Activated CD4-positive, alpha-beta T cell treated with anti-CD3 and anti-CD28 coated beads, Interleukin-2, amount 50 U/mL, for 4 hours (primary cell): Measurements from ENCODE around the gene CYP27A1.

Experiments
- DNase-seq, 2 experiments: peaks; one replicate each; pipeline ENCODE4 v3.0.0-alpha.2; 2020

CYP27A1 gene

GRCh38 chr2:218776488-218776887, 5.5 kb upstream of the CYP27A1 start:
- no peak for DNase-seq

GRCh38 chr2:218777276-218777990, 4.5 kb upstream of the CYP27A1 start:
- no peak for DNase-seq

DNA sequence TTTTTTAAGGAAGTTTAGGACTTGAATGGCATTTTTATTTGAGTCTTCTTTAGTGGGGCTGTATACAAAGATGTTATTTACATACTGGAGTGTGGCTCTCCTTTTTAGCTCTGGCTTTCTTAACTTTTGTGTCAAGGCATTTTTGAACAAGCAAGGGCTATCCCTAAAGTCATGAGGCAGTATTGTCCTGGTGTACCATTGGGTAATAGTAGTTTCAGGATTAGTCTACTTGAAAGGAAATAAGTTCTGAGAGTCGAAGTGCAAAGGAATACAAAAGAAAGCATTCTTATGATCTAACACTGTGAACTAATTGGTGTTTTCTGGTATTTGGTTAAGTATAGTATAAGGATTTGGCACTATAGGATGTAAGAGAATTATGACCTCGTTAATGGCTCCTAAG, 1.9 kb upstream of the CYP27A1 start:
- DNase-seq: no peak

DNA sequence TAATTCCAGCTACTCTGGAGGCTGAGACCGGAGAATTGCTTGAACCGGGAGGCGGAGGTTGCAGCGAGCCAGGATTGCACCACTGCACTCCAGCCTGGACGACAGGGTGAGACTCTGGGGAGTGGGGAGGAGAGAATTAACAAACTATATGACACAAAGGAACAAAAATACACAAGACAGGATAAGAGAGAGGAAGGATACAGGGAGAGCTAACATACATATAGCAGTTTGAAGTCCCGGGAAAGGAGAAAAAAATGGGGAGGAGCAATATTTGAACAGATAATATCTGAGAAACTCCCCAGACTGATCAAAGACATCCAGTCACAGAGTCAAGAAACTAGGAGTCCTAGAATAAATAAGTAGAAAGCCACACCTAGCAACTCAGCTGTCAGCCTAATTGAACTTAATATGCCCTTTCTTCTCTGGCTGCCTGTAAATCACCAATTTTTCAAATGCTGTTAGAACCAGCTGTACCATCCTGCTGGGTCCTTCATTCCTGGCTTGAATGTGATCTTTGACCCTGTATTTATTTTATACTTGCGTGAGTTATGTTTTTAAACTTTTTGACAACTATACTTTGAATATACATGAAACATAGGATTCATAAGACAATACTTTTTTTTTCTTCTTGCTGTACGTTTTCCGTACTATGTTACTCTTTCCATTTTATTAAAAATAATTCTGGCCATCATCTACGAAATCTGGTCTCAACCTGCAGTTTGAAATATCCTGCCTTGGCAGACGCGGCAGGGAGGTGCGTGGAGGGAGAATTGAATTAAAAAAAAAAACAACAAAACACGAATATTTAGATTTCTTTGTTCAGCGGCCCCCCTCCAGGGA, 876 bp upstream of the CYP27A1 start:
- DNase-seq: no peak

GRCh38 chr2:218782528-218782844, 539 bp downstream of the CYP27A1 start:
- no peak for DNase-seq

DNA sequence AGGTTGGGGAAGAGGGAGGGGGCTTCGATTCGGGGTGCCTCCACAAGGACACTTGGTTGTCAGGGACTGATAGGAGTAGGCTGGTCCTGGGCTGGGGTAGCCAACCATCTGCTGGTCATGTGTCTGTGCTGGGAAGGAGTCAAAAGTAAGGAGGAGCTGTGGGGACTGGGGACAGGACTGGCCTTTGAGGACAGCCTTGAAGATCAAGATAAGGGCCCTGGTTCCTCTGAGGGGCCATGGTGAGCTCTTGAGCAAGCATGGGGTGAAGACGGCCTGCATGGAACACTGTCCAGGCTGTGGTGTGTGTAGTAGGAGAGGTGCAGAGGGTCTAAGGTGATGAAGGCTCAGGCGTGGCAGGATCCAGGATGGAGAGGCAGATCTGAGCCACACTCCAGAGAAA, 1.7 kb downstream of the CYP27A1 start:
- no peak for DNase-seq

DNA sequence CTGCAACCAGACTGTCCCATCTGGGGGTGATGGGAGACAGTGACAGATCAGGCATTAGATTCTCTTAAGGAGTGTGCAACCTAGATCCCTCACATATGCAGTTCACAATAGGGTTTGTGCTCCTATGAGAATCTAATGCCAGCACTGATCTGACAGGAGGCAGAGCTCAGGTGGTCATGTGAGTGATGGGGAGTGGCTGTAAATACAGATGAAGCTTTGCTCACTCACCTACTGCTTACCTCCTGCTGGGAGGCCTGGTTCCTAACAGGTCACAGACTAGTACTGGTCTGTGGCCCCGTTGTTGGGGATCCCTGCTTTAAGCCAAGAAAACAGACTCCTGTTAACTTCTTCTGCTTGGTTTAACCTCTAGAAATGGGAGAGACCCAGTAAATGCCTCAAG, 3.2 kb downstream of the CYP27A1 start:
- DNase-seq: no peak

DNA sequence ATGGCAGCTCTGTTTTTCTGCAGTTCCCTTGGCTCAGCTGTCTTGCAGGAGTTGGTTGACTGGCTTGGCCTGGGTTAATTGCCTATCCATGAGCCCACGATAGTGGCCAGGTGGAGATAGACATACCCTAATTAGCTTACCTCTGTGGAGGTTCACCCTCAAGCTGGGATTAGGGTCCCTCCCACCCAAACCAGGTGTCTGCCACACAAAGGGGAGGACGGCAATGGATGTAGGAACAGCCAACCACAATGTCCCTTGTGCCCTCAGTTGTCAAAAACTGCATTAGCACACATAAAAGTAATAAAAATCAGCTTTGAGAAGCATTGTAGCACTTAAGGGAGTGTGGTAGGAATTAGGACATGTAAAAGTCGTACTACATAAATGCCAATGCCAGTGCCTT, 4.2 kb downstream of the CYP27A1 start:
- no peak for DNase-seq

GRCh38 chr2:218788529-218789255, 6.7 kb downstream of the CYP27A1 start:
- no peak for DNase-seq

DNA sequence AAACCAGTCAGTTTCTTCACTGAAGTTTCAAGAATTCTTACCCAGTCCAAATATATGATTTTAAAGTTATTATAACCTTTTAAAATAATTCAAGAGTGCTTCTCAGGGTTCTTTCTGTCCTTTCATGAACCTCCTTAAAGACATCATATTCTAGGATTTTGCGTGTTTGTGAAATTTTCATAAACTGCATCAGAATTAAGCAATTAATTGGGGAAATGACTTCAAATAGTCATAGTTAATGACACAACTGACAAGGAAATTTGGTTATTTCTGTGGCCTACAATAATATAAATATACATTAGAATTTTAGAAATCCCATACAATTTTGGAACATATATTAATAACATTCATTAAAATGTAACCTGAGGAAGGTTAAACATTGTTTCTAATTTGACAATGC, 10.5 kb downstream of the CYP27A1 start:
- no peak for DNase-seq

GRCh38 chr2:218796691-218797090, 14.7 kb downstream of the CYP27A1 start:
- DNase-seq: no peak

DNA sequence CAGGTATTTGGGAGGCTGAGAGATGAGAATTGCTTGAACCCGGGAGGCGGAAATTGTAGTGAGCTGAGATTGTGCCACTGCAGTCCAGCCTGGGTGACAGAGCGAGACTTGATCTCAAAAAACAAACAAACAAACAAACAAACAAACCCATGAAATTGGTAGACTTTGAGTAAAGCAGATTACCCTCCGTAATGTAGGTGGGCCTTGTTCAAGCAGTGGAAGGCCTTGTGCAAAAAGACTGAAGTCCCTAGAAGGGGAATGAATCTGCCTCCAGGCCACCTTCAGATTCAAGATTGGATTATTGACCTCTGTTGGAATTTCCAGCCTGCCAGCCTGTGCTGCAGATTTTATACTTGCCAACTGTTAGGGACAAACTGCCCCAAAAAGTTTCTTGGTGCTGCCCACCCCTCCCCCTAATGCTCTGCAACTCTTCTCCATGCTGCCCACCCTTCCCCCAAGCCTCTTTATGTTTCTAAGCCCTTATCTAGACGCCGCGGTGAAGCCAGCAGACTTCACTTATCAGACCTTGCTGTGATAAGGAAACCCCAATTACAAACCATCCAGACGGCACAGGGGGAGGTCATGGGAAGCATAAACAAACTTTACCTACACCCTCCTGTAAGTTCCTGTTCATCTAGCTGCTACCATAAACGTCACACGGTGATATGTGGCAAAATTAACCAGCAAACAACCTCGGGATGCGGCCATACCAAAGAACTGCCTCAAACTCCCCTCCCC, 17.0 kb downstream of the CYP27A1 start:
- no peak for DNase-seq

- no peak for DNase-seq
These were observed 18.0 kb downstream of the CYP27A1 start for GRCh38 chr2:218799990-218800389.

DNA sequence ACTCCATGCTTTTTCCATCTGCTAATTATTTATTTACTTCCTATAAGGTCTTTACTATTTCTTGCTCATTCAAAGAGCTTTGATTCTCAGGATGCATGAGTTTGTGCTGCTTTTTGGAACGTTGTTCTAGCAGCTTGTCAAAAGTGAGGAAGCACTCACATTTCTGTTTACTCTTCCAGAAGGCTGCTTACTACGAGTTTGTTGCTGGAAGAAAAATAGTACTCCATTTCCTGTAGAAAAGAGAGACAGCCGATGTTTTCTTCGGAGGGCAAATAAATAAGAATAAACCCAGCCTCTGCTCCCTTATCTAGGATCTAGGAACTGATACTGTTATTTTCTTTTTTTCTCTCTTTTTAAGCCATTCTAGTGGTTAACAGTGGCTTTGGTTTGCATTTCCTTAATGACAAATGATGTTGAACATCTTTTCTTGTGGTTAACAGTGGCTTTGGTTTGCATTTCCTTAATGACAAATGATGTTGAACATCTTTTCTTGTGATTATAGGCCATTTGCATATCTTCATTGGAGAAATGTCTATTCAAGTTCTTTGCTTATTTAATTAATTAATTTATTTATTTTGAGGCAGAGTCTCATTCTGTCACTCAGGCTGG, 20.5 kb downstream of the CYP27A1 start:
- no peak for DNase-seq

DNA sequence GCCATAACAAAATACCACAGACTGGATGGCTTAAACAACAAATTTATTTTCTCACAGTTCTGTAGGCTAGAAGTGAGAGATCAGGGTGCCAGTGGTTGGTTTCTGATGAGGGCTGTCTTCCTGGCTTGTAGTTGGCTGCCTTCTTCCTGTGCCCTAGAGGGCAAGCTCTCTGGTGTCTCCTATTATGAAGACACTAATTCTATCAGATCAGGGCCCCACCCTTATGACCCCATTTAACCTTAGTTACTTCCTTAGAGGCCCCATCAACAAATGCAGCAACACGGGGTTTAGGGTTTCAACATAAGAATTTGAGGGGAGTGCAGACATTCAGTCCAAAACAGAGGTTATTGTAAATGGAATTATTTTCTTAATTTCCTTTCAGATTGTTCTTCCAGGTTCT, 22.9 kb downstream of the CYP27A1 start:
- no peak for DNase-seq

- no peak for DNase-seq
These were observed 23.7 kb downstream of the CYP27A1 start for GRCh38 chr2:218805627-218806026.

DNA sequence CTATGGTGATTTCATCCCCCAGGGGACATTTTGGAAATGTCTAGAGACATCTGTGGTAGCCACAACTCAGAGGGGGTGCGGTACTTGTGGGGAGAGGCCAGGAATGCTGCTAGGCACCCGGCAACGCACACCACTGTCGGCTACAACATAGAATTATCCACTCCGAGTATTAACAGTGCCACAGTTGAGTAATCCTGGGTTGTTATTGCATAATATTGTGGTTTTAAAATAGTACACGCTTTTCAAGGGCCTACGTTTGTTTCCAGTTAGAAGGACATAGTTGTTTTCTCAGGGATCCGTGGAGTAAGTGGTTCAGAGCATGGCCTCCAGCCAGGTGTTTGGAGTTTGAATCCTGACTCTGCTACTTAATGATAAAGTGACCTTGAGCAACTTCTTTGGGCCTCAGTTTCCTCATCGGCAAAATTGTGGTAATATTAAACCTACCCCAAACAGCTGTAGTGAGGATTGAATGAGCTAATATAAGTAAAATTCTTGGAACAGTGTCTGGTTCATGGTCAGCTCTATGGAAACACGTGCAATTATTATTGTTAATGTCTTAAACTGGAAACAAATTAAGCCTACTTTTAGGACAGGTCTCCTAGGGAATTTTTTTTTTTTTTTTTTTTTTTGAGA, 24.5 kb downstream of the CYP27A1 start:
- DNase-seq: no peak

GRCh38 chr2:218807626-218808025, 25.7 kb downstream of the CYP27A1 start:
- DNase-seq: no peak

DNA sequence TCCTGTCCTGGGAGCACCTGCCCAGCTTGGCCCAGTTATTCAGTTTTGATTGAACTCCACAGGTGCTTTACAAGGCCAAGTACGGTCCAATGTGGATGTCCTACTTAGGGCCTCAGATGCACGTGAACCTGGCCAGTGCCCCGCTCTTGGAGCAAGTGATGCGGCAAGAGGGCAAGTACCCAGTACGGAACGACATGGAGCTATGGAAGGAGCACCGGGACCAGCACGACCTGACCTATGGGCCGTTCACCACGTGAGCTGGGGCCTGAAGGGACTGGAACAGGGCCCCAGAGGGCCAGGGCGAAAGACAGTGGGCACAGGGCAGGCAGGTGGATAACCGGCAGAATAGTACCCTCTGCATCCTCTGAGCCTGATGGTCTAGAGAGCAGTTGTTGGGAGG, 27.6 kb downstream of the CYP27A1 start:
- no peak for DNase-seq

DNA sequence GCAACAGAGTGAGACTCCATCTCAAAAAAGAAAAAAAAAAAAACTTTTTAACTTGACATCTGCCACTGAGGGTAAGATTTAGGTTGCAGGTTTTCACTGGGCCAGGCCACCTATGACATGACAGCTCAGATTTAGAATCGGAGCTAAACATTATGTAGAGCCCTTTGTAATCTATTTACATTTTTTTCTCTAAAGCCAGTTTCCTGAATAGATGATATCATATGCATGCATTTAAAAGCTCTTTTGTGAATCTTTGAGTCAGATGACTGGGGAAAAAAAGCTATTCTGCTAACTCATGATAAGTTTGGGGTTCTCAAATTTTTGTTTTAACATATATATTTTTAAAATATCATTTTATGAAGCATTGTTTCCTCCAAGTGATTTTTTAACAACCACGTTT, 28.3 kb downstream of the CYP27A1 start:
- no peak for DNase-seq

DNA sequence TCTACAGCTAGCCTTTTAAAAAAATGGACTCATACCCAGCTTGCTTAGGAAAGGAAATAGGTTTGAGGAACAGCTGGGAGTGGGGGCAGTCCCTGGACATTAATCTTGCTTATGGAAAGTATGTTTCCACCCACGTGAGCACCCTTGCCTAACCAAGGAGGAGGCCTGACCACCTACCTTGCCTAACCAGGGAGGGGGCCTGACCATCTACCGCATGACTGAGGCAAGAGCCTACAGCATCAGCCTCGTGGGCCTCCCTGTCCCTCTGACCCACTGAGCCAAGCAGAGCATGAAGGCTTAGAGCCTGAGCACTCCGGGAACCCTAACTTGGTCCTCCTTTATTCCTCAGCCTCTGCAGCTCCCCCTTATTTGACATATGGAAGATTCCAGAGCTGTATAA, 29.4 kb downstream of the CYP27A1 start:
- no peak for DNase-seq

GRCh38 chr2:218812096-218812815, 30.3 kb downstream of the CYP27A1 start:
- DNase-seq: no peak
